Fibroblast of lung (primary cell): ENCODE results near the gene KIAA0040.

Experiments used
- CTCF ChIP-seq, 2 donors: IDR thresholded peaks in 1 of 2; conservative IDR thresholded peaks in 1 of 2; 1 replicate in 1 of 2; 2 replicates in 1 of 2; pipeline ENCODE4 v1.5.1; 2011 to 2012; ENCODE audit warnings: low read length in 2 of 2, control low read depth in 1 of 2, inconsistent platforms in 1 of 2, low read depth in 1 of 2, mild to moderate bottlenecking in 1 of 2
- EZH2 ChIP-seq: IDR thresholded peaks from 2 replicates; pipeline ENCODE4 v1.5.1; 2012; ENCODE audit warnings: low read length, control low read depth, mild to moderate bottlenecking; ENCODE audit errors: missing control alignments

DNA sequence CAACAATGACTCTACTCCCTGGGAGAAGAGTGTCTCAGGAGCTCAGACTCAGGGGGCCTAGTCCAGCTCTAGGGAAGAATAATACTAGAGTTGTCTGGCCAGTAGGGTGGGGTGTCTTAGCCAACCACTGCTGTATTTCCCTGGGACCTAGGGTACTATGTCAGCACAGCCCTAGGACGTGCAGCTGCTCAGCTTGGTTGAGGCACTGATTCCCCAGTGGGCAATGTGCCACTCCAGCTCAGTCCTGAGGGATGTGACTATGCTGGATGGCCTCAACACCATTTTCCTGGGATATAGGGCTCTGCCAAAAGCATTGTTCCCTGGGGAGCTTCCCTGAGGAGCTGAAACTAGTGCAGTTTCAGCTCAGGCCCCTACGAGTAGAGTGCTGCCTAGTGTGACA, 77.6 kb downstream of the KIAA0040 start:
- TF ChIP-seq CTCF (conservative IDR thresholded peaks at IDR 0.05 in 1 of 2, IDR thresholded peaks at IDR 0.05 in 1 of 2; ENCODE audit: low read depth in 1 of 2, low read length in 2 of 2) (no peak), EZH2 (no peak)
